SU-DHL-6 (cell line): ENCODE results near the gene RABEP2.

Source experiments
- H2AFZ ChIP-seq: fragments of 200-600 bp; sonication (generic); 2 replicates; pipeline ENCODE4 v1.6.1; 2014; ENCODE audit warnings: low read depth, mild to moderate bottlenecking, moderate library complexity, mixed read lengths, antibody characterized with exemption, low read length; ENCODE audit not compliant: severe bottlenecking
- H3F3A ChIP-seq: fragments of 200-600 bp; shearing (Covaris generic); 2 replicates; pipeline ENCODE4 v1.6.0; 2016; ENCODE audit warnings: antibody characterized with exemption, mild to moderate bottlenecking; ENCODE audit not compliant: insufficient read depth
- H3K27ac ChIP-seq: fragments of 200-600 bp; sonication (generic); 2 replicates; pipeline ENCODE4 v1.5.1; 2016; ENCODE audit warnings: low read depth, mild to moderate bottlenecking, low read length, moderate library complexity, mixed read lengths
- H3K27me3 ChIP-seq: fragments of 200-600 bp; sonication (generic), shearing (Covaris generic); 2 replicates; pipeline ENCODE4 v1.6.0; 2014; ENCODE audit warnings: mild to moderate bottlenecking, low read length
- H3K36me3 ChIP-seq: fragments of 200-600 bp; sonication (generic); 2 replicates; pipeline ENCODE4 v1.6.1; 2014; ENCODE audit warnings: mild to moderate bottlenecking, low read length, mixed read lengths
- H3K4me2 ChIP-seq: fragments of 300-600, 200-600 bp; shearing (Covaris generic), sonication (generic); 2 replicates; pipeline ENCODE4 v1.6.0; 2014; ENCODE audit warnings: low read length, low read depth, mild to moderate bottlenecking; ENCODE audit not compliant: poor library complexity, severe bottlenecking
- H3K4me3 ChIP-seq: fragments of 200-600 bp; sonication (generic); 2 replicates; pipeline ENCODE4 v1.5.1; 2014; ENCODE audit warnings: antibody characterized with exemption, low read length, mild to moderate bottlenecking, mixed read lengths; ENCODE audit not compliant: insufficient read depth, poor library complexity, severe bottlenecking
- H3K79me2 ChIP-seq: fragments of 200-600 bp; sonication (generic); 2 replicates; pipeline ENCODE4 v1.6.1; 2014; ENCODE audit warnings: mild to moderate bottlenecking, low read length, moderate library complexity; ENCODE audit not compliant: insufficient read depth
- H3K9ac ChIP-seq: fragments of 200-600 bp; sonication (generic); 2 replicates; pipeline ENCODE4 v1.7.0; 2014; ENCODE audit warnings: mild to moderate bottlenecking, low read length
- H3K9me2 ChIP-seq: fragments of 200-600 bp; sonication (generic); replicated peaks from 2 replicates; pipeline ENCODE4 v1.6.1; 2014; ENCODE audit warnings: low read length; ENCODE audit not compliant: insufficient read depth
- H3K9me3 ChIP-seq: fragments of 200-600 bp; sonication (generic); 2 replicates; pipeline ENCODE4 v1.6.1; 2014; ENCODE audit warnings: low read length, mixed read lengths; ENCODE audit not compliant: insufficient read depth
- H4K20me1 ChIP-seq: fragments of 200-600 bp; sonication (generic); 2 replicates; pipeline ENCODE4 v1.6.1; 2014; ENCODE audit warnings: low read depth, mild to moderate bottlenecking, antibody characterized with exemption, low read length, moderate library complexity, mixed read lengths
- CTCF ChIP-seq: fragments of 200-600 bp; sonication (generic); IDR thresholded peaks from one replicate; pipeline ENCODE4 v1.5.1; 2017; ENCODE audit warnings: antibody characterized with exemption, mild to moderate bottlenecking, low read length, moderate library complexity; ENCODE audit not compliant: insufficient read depth, poor library complexity, severe bottlenecking
- EZH2phosphoT487 ChIP-seq: fragments of 200-600 bp; sonication (generic), shearing (Covaris generic); conservative IDR thresholded peaks from 2 replicates; pipeline ENCODE4 v1.6.1; 2018; ENCODE audit warnings: mild to moderate bottlenecking, antibody characterized with exemption, low read length, moderate library complexity, mixed read lengths

The RABEP2 gene

GRCh38 chr16:28880955-28881354 lies 44.1 kb downstream of the RABEP2 start:
- no peaks in the 10 kb centered on the region for H3K9me2 ChIP-seq
- no peaks in the 10 kb centered on the region for H3K36me3 ChIP-seq
- H3K27me3 ChIP-seq = no peaks in the 10 kb centered on the region
- H4K20me1 ChIP-seq = no peaks in the 10 kb centered on the region
- no peak overlapping the region for H2AFZ ChIP-seq
- no peaks in the 10 kb centered on the region for H3F3A ChIP-seq
- H3K79me2 ChIP-seq = peaks cover 4% of the 10 kb centered on the region; the same call in 1 of the 2 replicates
- H3K9me3 ChIP-seq = peaks cover 4% of the 10 kb centered on the region; the same call in 1 of the 2 replicates
- no peak overlapping the region for H3K4me2 ChIP-seq
- no peak overlapping the region for H3K9ac ChIP-seq
- TF ChIP-seq EZH2phosphoT487 (no peak), CTCF (no peak)
- no peak overlapping the region for H3K27ac ChIP-seq
- no peak overlapping the region for H3K4me3 ChIP-seq

- H3K9ac ChIP-seq = no peak overlapping the region
- peaks cover 4% of the 10 kb centered on the region; the same call in 1 of the 2 replicates for H3K79me2 ChIP-seq
- no peaks in the 10 kb centered on the region for H3K9me2 ChIP-seq
- no peaks in the 10 kb centered on the region for H4K20me1 ChIP-seq
- no peaks in the 10 kb centered on the region for H3F3A ChIP-seq
- H3K27me3 ChIP-seq = no peaks in the 10 kb centered on the region
- H2AFZ ChIP-seq = no peak overlapping the region
- peaks cover 4% of the 10 kb centered on the region; the same call in 1 of the 2 replicates for H3K9me3 ChIP-seq
- TF ChIP-seq CTCF (no peak), EZH2phosphoT487 (no peak)
- H3K4me3 ChIP-seq = no peak overlapping the region
- H3K36me3 ChIP-seq = no peaks in the 10 kb centered on the region
- H3K27ac ChIP-seq = no peak overlapping the region
- no peak overlapping the region for H3K4me2 ChIP-seq
These were observed 44.5 kb downstream of the RABEP2 start for GRCh38 chr16:28880589-28880915.

GRCh38 chr16:28879841-28880588 lies 45.0 kb downstream of the RABEP2 start:
- H3K79me2 ChIP-seq = peaks cover 4% of the 10 kb centered on the region; the same call in 1 of the 2 replicates
- peaks cover 4% of the 10 kb centered on the region; the same call in 1 of the 2 replicates for H3K9me3 ChIP-seq
- H3F3A ChIP-seq = no peaks in the 10 kb centered on the region
- H3K9me2 ChIP-seq = no peaks in the 10 kb centered on the region
- H4K20me1 ChIP-seq = no peaks in the 10 kb centered on the region
- H3K9ac ChIP-seq = peak overlapping the region; percentile 82
- peak overlapping the region; percentile 65 for H3K4me3 ChIP-seq
- peak overlapping the region; percentile 44; the same call in 1 of the 2 replicates for H3K27ac ChIP-seq
- TF ChIP-seq CTCF = no peak
- no peak for TF ChIP-seq EZH2phosphoT487
- H3K36me3 ChIP-seq = no peaks in the 10 kb centered on the region
- H3K27me3 ChIP-seq = no peaks in the 10 kb centered on the region
- H3K4me2 ChIP-seq = peak overlapping the region; percentile 84
- peak overlapping the region; percentile 84 for H2AFZ ChIP-seq
